IMR-90 (cell line): ENCODE measurements around the gene TENM3. TPM values are rescaled to one million over a fixed set of nuclear protein-coding genes. Genes with fewer than 3 reads are reported as not detected.

Experiments used
- ATAC-seq: fragments of 200-7000 bp; cut with Tn5 transposase; 2 replicates; pipeline ENCODE4 v1.9.1; 2020; ENCODE audit warnings: low read depth, mild to moderate bottlenecking, moderate library complexity
- BruUV-seq: library from RNA; stranded (reverse); fragments of 400-500 nt; replicated peaks from 2 replicates; lab custom pipeline; 2021; lab: Mats Ljungman, UMichigan
- CTCF ChIA-PET: fragments of 300-600 bp; formaldehyde crosslinking; extraction: SDS; loops from one replicate; lab custom pipeline; 2021; ENCODE audit warnings: antibody characterized with exemption; lab: Yijun Ruan, JAX
- POLR2A ChIA-PET: fragments of 300-600 bp; sonication (Branson Sonifier 250); formaldehyde crosslinking; loops from one replicate; lab custom pipeline; 2022; ENCODE audit warnings: antibody characterized with exemption; ENCODE audit not compliant: unreplicated experiment; lab: Charles Lee
- DNase-seq: peaks from one replicate; pipeline ENCODE4 v3.0.0; 2013
- H2AFZ ChIP-seq: replicated peaks from 2 replicates; pipeline ENCODE3; 2013; ENCODE audit warnings: low read length, mild to moderate bottlenecking; ENCODE audit not compliant: poor library complexity
- H2AK5ac ChIP-seq: 2 replicates; pipeline ENCODE4 v1.6.1; 2013; ENCODE audit warnings: low read depth, low read length, inconsistent platforms
- H2AK9ac ChIP-seq: replicated peaks from 2 replicates; pipeline ENCODE3; 2013; ENCODE audit warnings: mild to moderate bottlenecking, low read depth, low read length, moderate library complexity; ENCODE audit not compliant: poor library complexity
- H2BK120ac ChIP-seq: 2 replicates; pipeline ENCODE4 v1.6.1; 2013; ENCODE audit warnings: low read depth, low read length, inconsistent platforms
- H2BK15ac ChIP-seq: 3 replicates; pipeline ENCODE4 v1.6.1; 2013; ENCODE audit warnings: low read depth, low read length, inconsistent platforms
- H2BK20ac ChIP-seq: 2 replicates; pipeline ENCODE4 v1.6.1; 2013; ENCODE audit warnings: low read depth, mild to moderate bottlenecking, inconsistent platforms, low read length, moderate library complexity
- H2BK5ac ChIP-seq: 2 replicates; pipeline ENCODE4 v1.6.1; 2013; ENCODE audit warnings: mild to moderate bottlenecking, low read depth, low read length, inconsistent platforms; ENCODE audit not compliant: poor library complexity, severe bottlenecking
- H3K14ac ChIP-seq: replicated peaks from 2 replicates; pipeline ENCODE4 v1.6.1; 2013; ENCODE audit warnings: low read depth, low read length, inconsistent platforms
- H3K18ac ChIP-seq: 2 replicates; pipeline ENCODE4 v1.6.1; 2013; ENCODE audit warnings: low read depth, low read length, control low read depth
- H3K23ac ChIP-seq: 2 replicates; pipeline ENCODE4 v1.6.1; 2013; ENCODE audit warnings: low read depth, low read length, inconsistent platforms
- H3K27ac ChIP-seq: 2 replicates; pipeline ENCODE4 v1.5.1; 2013; ENCODE audit warnings: mild to moderate bottlenecking, control low read depth, low read length; ENCODE audit not compliant: insufficient read depth
- H3K27me3 ChIP-seq: 2 replicates; pipeline ENCODE4 v1.6.1; 2013; ENCODE audit warnings: low read length; ENCODE audit not compliant: control insufficient read depth, insufficient read depth
- H3K36me3 ChIP-seq: 2 replicates; pipeline ENCODE4 v1.6.1; 2013; ENCODE audit warnings: low read length, mixed read lengths; ENCODE audit not compliant: control insufficient read depth, insufficient read depth
- H3K4ac ChIP-seq: 2 replicates; pipeline ENCODE4 v1.6.1; 2013; ENCODE audit warnings: low read depth, low read length, inconsistent platforms
- H3K4me1 ChIP-seq: 2 replicates; pipeline ENCODE4 v1.6.1; 2013; ENCODE audit warnings: low read length, mixed read lengths; ENCODE audit not compliant: control insufficient read depth, insufficient read depth
- H3K4me2 ChIP-seq: 2 replicates; pipeline ENCODE4 v1.6.1; 2013; ENCODE audit warnings: low read depth, mild to moderate bottlenecking, control low read depth, low read length, moderate library complexity
- H3K4me3 ChIP-seq: 2 replicates; pipeline ENCODE4 v1.5.1; 2013; ENCODE audit warnings: low read depth, mild to moderate bottlenecking, control low read depth, low read length, moderate library complexity; ENCODE audit not compliant: insufficient read depth
- H3K56ac ChIP-seq: 2 replicates; pipeline ENCODE4 v1.6.1; 2013; ENCODE audit warnings: low read length, inconsistent platforms; ENCODE audit not compliant: insufficient read depth; ENCODE audit errors: extremely low read depth
- H3K79me1 ChIP-seq, 2 experiments: 2 replicates each; pipeline ENCODE4 v1.6.1; 2013; ENCODE audit warnings: low read length in 2 of 2, inconsistent platforms in 1 of 2, low read depth in 1 of 2
- H3K9ac ChIP-seq: 2 replicates; pipeline ENCODE4 v1.6.1; 2013; ENCODE audit warnings: low read depth, low read length, control low read depth
- H3K9me1 ChIP-seq: 2 replicates; pipeline ENCODE4 v1.6.1; 2013; ENCODE audit warnings: low read length, inconsistent platforms; ENCODE audit not compliant: insufficient read depth
- H3K9me3 ChIP-seq: 2 replicates; pipeline ENCODE4 v1.6.1; 2013; ENCODE audit warnings: low read length; ENCODE audit not compliant: control insufficient read depth, insufficient read depth
- H4K20me1 ChIP-seq: 2 replicates; pipeline ENCODE4 v1.6.1; 2013; ENCODE audit warnings: low read length, inconsistent platforms; ENCODE audit not compliant: insufficient read depth
- H4K5ac ChIP-seq: 2 replicates; pipeline ENCODE4 v1.6.1; 2013; ENCODE audit warnings: mild to moderate bottlenecking, low read depth, low read length, control low read depth
- H4K8ac ChIP-seq, 2 experiments: 2 replicates each; pipeline ENCODE4 v1.6.1; 2013; ENCODE audit warnings: low read depth in 2 of 2, low read length in 2 of 2, control low read depth in 1 of 2, inconsistent platforms in 1 of 2
- H4K91ac ChIP-seq: 2 replicates; pipeline ENCODE4 v1.6.1; 2013; ENCODE audit warnings: low read depth, low read length, inconsistent platforms; ENCODE audit not compliant: insufficient read depth
- BHLHE40 ChIP-seq: fragments of 150-350 bp; IDR thresholded peaks from 2 replicates; pipeline ENCODE4 v1.6.1; 2016; ENCODE audit warnings: mild to moderate bottlenecking, low read depth, low read length
- CEBPB ChIP-seq: IDR thresholded peaks from 2 replicates; pipeline ENCODE4 v1.6.1; 2012; ENCODE audit warnings: low read depth, low read length, improper control_type of control experiment
- CHD1 ChIP-seq: IDR thresholded peaks from 2 replicates; pipeline ENCODE4 v1.6.1; 2012; ENCODE audit warnings: low read depth, low read length, improper control_type of control experiment
- CTCF ChIP-seq: conservative IDR thresholded peaks from 2 replicates; pipeline ENCODE4 v1.5.1; 2012; ENCODE audit warnings: mild to moderate bottlenecking, low read depth, low read length, improper control_type of control experiment
- ELK1 ChIP-seq: fragments of 150-350 bp; IDR thresholded peaks from 2 replicates; pipeline ENCODE4 v1.6.1; 2016; ENCODE audit warnings: low read depth, mild to moderate bottlenecking, low read length, moderate library complexity, borderline replicate concordance
- FOS ChIP-seq: fragments of 150-350 bp; IDR thresholded peaks from 2 replicates; pipeline ENCODE4 v1.6.1; 2016; ENCODE audit warnings: low read depth, low read length
- MAFK ChIP-seq: IDR thresholded peaks from 2 replicates; pipeline ENCODE4 v1.6.1; 2012; ENCODE audit warnings: low read depth, low read length, improper control_type of control experiment
- MAZ ChIP-seq: IDR thresholded peaks from 2 replicates; pipeline ENCODE4 v1.6.1; 2012; ENCODE audit warnings: low read depth, mild to moderate bottlenecking, low read length, improper control_type of control experiment, moderate library complexity, borderline replicate concordance
- MXI1 ChIP-seq: IDR thresholded peaks from 2 replicates; pipeline ENCODE4 v1.6.1; 2012; ENCODE audit warnings: low read depth, mild to moderate bottlenecking, low read length, moderate library complexity, borderline replicate concordance
- NFE2L2 ChIP-seq: fragments of 150-350 bp; IDR thresholded peaks from 2 replicates; pipeline ENCODE4 v1.6.1; 2016; ENCODE audit warnings: low read depth, mild to moderate bottlenecking, low read length
- POLR2A ChIP-seq: IDR thresholded peaks from 2 replicates; pipeline ENCODE4 v1.6.1; 2012; ENCODE audit warnings: mild to moderate bottlenecking, low read depth, low read length
- RAD21 ChIP-seq: IDR thresholded peaks from 2 replicates; pipeline ENCODE4 v1.6.1; 2012; ENCODE audit warnings: low read length, improper control_type of control experiment
- RCOR1 ChIP-seq: IDR thresholded peaks from 2 replicates; pipeline ENCODE4 v1.6.1; 2012; ENCODE audit warnings: mild to moderate bottlenecking, low read length, improper control_type of control experiment; ENCODE audit not compliant: insufficient replicate concordance
- RFX5 ChIP-seq: IDR thresholded peaks from 2 replicates; pipeline ENCODE4 v1.8.0; 2012; ENCODE audit warnings: low read depth, mild to moderate bottlenecking, low read length, moderate library complexity
- SMC3 ChIP-seq: fragments of 150-350 bp; IDR thresholded peaks from 2 replicates; pipeline ENCODE4 v1.6.1; 2016; ENCODE audit warnings: low read depth, mild to moderate bottlenecking, antibody characterized with exemption, low read length, moderate library complexity
- USF2 ChIP-seq: fragments of 150-350 bp; IDR thresholded peaks from 2 replicates; pipeline ENCODE4 v1.6.1; 2017; ENCODE audit warnings: mild to moderate bottlenecking, antibody characterized with exemption, low read length, low read depth
- WGBS, 2 experiments: methylation state at CpG; one replicate each; pipeline versions ENCODE4 v1.1.5 to v1.1.7; 2013; ENCODE audit warnings: missing lambda C conversion rate in 2 of 2; ENCODE audit not compliant: insufficient read length in 1 of 2; ENCODE audit errors: extremely low coverage in 2 of 2; 5-methylcytosine and 5-hydroxymethylcytosine counted together
- dilution Hi-C: fragments of 300-500 bp; cut with HindIII; formaldehyde crosslinking; loops from one replicate; pipeline ENCODE4 v1.14.3; 2018; ENCODE audit warnings: low sequenced_read_pairs; ENCODE audit not compliant: unreplicated experiment
- in situ Hi-C: fragments of 300-500 bp; cut with MboI; formaldehyde crosslinking; loops from 3 replicates; pipeline ENCODE4 v1.14.3; 2019; ENCODE audit warnings: low sequenced_read_pairs, inconsistent platforms, mixed read lengths
- intact Hi-C: fragments of 100-400 bp; cut with micrococcal nuclease; formaldehyde crosslinking; loops from 2 replicates; pipeline ENCODE4 v1.10.0; 2022
- polyA plus RNA-seq, 3 experiments: library from polyadenylated mRNA; depleted of rRNA; stranded (reverse); fragments of >200 nt; gene quantifications; 2 replicates each; pipeline ENCODE4 v1.2.3, GENCODE V29; 2012; ENCODE audit warnings: low replicate concordance in 1 of 3
- total RNA-seq: library from RNA; depleted of rRNA; stranded (reverse); fragments of >200 nt; gene quantifications from 2 replicates; pipeline ENCODE4 v1.2.3, GENCODE V29; 2012

TENM3 gene
- total and polyA plus RNA-seq, 2 of the 4 experiments (the other 2 are of a cell fraction): 29.9 to 173 TPM

GRCh38 chr4:182805750-182806149, 562.5 kb downstream of the TENM3 start:
- no peak overlapping the region for H3K4me2 ChIP-seq
- no peaks in the 10 kb centered on the region for H3K4me1 ChIP-seq
- TF ChIP-seq USF2 (no peak), BHLHE40 (no peak), POLR2A (no peak), RCOR1 (no peak), NFE2L2 (no peak), RAD21 (no peak), MAZ (no peak), CHD1 (no peak), SMC3 (no peak), MAFK (no peak), ELK1 (no peak), MXI1 (no peak), RFX5 (no peak), FOS (no peak), CEBPB (no peak), CTCF (no peak)
- H3K9me1 ChIP-seq: peaks cover 11% of the 10 kb centered on the region
- H4K8ac ChIP-seq: no peak overlapping the region
- H2BK15ac ChIP-seq: no peak overlapping the region; the same call in 1 of the 3 replicates
- no peaks in the 10 kb centered on the region for H3K36me3 ChIP-seq
- H3K9me3 ChIP-seq: peaks cover 2% of the 10 kb centered on the region; the same call in 1 of the 2 replicates
- H2BK20ac ChIP-seq: no peak overlapping the region
- H2AK5ac ChIP-seq: 0 out of 2 replicates have a peak overlapping the region, but pooled peaks have one; percentile 24
- DNase-seq (no peak), ATAC-seq (no peak)
- intact Hi-C loops (loop anchor here (1.0 to 10.0 kb wide), 9 partner anchors 119 to 1662 kb away; no protein-coding TSS in a partner anchor), in situ Hi-C loops (loop anchor here (10.0 to 25.0 kb wide), 3 partner anchors 341 to 1668 kb away; no protein-coding TSS in a partner anchor), dilution Hi-C loops (no loop called here)
- no peak overlapping the region for H3K14ac ChIP-seq
- no peak overlapping the region for H3K4ac ChIP-seq
- no peak overlapping the region for H2BK5ac ChIP-seq
- H3K23ac ChIP-seq: no peak overlapping the region
- BruUV-seq: no TSS peak
- CTCF ChIA-PET: interaction anchor here (0.5 to 1.0 kb wide), 6 partner anchors 10 to 1452 kb away, joined by 3 to 5 read pairs (median 3); no protein-coding TSS in a partner anchor
- no peaks in the 10 kb centered on the region for H4K20me1 ChIP-seq
- no peak overlapping the region for H2BK120ac ChIP-seq
- H3K27me3 ChIP-seq: no peaks in the 10 kb centered on the region
- H3K18ac ChIP-seq: no peak overlapping the region
- H2AK9ac ChIP-seq: no peak overlapping the region
- 0 out of 4 replicates have a peak, but pooled peaks cover 0 to 4% of the 10 kb centered on the region in 2 experiments for H3K79me1 ChIP-seq
- no peak overlapping the region for H3K27ac ChIP-seq
- no peak overlapping the region for H4K91ac ChIP-seq
- H3K4me3 ChIP-seq: no peak overlapping the region
- no peak overlapping the region for H3K9ac ChIP-seq
- POLR2A ChIA-PET: interaction anchor here (0.6 kb wide), 1 partner anchor 275 kb away, joined by 8 read pairs; no protein-coding TSS in a partner anchor
- WGBS, 2 experiments: no CpG with 5 or more reads among the region's 13 CpGs
- no peak overlapping the region for H4K5ac ChIP-seq
- no peak overlapping the region for H2AFZ ChIP-seq
- no peak overlapping the region for H3K56ac ChIP-seq
